NCI-H1436 (cell line): Measurements from ENCODE around the gene PDZRN3.
A peak's percentile ranks its signal among the peaks of the same experiment; 100 is the strongest.

Experiments
- DNase-seq: peaks from one replicate; lab custom pipeline; 2025; lab: John Stamatoyannopoulos, UW

PDZRN3 gene

DNA sequence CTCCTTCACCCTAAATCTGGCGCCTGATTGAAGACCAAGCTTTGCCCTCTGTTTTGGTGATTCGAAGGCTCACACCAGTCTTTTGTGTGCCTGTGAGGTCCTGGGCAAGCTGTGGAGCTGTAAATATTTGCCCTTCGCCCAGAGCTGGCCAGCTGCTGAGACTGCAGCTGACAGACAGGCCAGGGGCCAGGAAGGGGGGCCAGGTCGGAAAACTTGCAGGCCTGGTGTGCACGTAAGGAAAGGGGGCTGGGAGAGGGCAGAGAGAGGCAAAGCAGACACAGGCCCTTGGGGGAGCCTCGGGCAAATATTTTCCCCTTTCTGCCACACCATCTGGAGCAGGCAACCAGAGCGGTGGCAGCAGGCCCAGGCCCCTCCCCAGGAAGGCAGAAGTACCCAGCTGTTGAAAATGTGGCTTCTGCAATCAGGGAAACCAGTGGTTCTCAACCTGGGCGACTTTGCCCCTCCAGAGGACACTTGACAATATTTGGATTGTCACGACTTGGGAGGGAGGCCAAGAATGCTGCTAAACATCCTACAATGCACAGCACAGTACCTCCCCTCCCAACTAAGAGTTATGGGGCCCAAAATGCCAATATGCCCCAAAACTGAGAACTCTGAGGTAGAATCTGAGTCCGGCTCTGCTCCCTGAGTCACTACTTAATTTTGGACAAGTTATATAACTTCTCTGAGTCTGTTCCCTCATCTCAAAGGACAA lies 2.5 kb downstream of the PDZRN3 start:
- DNase-seq: no peak

GRCh38 chr3:73621388-73621787 lies 3.4 kb downstream of the PDZRN3 start:
- DNase-seq: no peak

DNA sequence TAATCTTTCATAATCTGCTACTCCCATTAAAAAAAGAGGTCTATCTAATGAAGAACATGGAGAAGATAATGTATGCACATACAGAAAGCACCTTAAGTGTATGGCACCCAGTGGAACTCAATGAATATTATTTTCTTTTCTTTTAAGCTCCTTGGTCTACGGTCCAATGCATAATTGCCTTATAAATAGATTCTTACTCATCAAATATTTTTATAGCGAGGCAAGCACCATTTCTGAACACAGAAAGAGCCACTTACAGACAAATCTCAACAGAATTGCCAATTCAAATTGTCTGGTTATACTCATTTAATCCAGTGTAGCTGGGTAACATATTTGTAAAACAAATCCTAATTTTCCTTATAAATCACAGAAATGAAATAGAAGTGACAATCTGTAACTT lies 6.3 kb downstream of the PDZRN3 start:
- no peak for DNase-seq

DNA sequence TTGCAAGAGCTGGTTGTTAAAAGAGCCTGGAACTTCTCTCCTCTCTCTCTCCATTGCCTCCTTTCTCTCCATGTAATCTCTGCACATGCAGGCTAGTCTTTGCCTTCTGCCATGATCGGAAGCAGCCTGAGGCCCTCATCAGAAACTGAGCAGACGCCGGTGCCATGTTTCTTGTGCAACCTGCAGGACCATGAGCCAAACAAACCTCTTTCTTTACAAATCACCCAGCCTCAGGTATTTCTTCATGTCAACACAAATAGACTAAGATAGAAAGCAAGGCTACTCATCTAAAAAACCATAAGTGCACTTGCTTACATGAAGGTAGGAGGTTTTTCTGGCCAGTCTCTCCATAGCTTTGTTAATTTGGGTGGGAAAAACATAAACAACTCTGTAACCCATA lies 8.7 kb downstream of the PDZRN3 start:
- no peak for DNase-seq

DNA sequence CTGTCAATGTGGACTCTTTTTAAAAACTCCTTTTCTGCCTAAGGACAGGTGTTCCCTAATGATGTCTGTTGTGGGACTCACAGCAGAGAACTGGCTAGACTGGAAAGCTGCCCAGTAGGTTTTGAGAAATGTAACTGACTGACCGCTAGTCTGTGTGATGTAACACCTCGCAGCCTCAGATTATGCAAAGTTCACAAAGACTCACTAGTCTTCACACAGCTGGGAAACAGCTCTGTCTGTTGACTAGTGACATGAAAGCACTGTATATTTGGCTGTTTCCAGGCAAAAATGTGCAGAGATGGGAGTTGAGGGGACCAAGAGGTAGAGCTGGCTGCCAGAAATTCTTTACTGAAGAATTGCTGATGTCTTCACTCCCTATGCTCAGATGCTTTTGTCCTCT lies 10.3 kb downstream of the PDZRN3 start:
- DNase-seq: no peak

GRCh38 chr3:73611176-73611575 lies 13.6 kb downstream of the PDZRN3 start:
- DNase-seq: no peak

DNA sequence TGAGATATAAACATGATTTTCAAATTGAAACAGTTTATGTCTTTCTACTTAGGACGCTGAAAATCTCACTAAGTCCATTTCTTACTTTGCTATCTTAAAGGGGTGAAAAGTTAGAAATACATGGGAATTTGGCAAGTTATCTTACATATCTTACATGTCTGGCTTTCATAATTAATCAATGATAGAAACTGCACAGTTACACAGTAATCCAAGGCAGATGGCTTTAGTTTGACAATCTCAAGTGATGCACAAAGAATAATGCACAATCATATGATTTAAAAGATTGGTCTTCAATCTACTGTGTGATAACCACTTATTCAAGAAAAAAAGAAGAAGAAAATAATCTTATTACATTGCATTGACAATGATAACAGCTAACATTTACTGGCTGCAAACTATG lies 14.2 kb downstream of the PDZRN3 start:
- no peak for DNase-seq

DNA sequence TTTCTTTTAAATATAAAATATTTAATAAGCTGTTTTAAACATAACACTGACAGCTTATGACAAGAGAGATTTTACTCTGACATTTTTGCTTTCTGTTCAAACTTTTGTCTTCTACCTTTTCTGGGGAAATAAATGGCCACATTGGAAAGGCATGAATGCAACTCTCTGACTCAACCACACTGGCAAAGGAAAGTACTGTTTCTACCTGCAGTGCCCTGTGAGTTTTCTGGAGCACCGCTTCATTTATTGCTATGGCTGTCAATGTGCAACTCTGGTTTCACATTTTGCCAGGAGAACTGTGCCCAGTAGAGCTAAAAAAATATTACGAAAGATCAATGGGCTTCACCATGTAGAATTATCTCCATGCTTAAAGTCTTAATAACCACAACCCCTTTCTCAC lies 15.1 kb downstream of the PDZRN3 start:
- no peak for DNase-seq

GRCh38 chr3:73609315-73609641 lies 15.5 kb downstream of the PDZRN3 start:
- no peak for DNase-seq

DNA sequence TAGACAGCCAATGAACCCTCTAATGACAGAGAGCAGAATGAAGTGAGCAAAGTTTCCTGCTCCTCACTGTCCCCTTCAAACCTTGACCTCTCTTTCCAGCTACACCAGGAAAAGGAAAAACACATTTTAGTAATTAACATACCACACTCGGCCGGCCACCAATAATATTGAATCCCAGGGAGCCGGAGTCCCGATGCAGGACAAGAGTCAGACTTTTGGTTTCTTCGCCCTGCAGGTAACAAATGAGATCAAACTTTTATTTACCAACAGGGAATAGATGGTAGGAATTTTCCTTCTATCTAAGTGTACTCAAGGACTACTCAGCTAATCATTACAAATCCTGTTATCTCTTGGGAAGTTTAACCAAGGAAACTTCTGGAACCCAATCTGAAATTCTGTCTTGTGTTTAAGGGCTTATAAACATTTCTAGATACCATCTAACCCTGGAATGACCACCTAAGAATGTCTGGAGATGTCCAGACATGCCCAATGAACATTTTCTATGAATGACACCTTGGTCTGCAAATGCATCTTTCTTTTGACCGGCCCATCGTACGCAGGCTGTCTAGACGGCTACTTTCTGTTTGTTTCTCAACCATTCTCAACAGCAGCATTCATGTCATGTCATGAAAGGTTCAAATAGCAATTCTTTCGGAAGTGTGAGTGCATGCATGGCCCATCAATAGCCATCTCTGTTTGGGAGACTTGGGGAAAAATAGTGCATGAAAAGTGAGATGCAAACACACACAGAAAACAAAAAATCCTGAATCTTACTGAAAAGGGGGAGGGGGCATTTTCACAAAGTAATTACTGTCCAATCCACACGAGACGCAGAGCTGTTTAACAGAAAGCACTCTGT lies 16.1 kb downstream of the PDZRN3 start:
- no peak for DNase-seq

DNA sequence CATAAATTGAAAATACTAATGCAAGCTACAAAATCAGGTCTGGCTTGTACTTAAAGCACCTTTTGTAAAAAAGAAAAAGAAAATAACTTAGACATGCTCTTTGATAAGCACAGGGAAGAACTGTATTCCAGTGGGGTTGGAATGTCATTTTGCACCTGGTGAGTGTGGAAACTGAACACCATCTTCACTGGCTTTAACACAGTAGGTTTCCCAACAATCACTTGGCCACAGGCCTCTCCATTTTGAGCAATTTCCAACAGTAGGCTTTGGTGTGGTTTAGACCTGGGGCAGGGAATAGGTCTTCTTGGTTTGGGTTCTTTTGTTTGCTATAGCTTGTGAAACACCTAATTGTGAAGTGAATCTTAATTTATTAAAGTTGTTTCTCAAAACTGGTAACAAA lies 18.9 kb downstream of the PDZRN3 start:
- DNase-seq: no peak

DNA sequence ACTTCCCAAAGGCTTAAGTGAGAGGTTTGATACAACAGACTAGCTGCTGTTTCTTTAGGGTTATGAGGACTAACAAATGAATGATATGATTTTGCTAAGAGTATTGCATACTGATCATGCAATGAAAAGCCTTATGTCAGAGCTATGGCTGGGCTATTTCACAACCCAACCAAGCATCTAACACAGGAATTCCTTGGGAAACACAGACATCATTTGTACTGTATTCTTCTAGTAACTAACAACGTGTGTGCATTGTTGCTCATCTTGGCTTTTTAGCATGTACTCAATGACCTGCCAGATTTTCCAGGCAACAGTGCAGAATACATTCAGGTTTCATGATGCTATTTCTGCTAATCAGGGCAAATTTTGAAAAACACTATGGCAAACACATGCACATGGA lies 19.3 kb downstream of the PDZRN3 start:
- no peak for DNase-seq

DNA sequence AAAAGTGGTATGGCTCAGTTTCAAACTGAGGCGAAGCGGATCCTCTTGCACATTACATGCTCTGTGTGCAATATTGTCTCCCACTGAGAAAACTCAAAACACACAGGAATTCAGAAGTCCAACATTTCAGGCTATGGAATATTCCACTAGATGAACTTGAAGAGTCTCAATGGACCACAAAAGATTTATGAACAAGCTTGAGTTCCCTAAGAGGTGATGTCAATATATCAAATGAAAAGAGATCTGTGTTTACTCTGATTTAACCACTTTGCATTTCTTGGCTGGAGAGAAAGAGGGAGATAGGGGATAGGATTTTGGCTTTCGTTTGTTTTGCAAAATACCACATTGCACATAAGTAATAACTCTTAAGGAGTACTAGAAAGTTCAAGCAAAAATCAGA lies 20.3 kb downstream of the PDZRN3 start:
- DNase-seq: no peak

GRCh38 chr3:73603762-73604171 lies 21.0 kb downstream of the PDZRN3 start:
- no peak for DNase-seq

- DNase-seq: no peak
Observed at GRCh38 chr3:73602170-73602569, 22.6 kb downstream of the PDZRN3 start.

DNA sequence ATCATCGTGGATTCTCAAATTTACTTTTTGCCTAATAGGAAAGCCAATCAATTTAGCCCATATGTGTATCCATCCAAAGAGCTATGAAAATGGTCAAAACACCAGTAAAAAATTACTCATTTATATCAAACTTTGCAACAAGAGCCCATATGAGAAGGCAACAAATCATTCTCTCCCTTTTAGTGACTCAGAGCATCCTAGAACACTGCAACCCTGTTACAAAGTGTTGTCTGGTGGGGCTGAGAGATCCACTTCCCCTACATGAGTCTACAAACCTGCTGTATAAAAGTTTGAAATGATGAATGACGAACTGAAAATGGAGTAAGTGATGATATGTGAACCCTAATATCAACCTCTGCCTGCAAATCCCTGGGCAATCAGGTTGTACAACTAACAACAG lies 23.3 kb downstream of the PDZRN3 start:
- no peak for DNase-seq

DNA sequence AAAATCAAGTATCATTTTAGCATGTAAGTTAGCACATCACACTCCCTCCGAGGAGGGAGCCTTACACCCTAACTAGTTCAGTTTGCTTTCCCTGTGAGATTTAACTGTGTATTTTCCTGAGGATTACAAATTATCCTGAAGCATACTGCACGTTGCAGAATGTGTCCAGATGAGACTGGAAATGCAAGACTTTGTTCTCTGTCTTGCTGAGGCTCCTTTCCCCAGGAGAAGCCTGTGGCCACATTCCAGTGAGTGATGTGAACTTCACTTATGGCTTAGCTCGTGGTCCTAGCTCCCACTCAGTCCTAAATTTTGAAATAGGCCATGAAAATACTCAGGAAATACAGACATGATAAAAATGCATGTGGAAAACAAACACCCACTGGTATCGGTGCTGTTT lies 23.7 kb downstream of the PDZRN3 start:
- no peak for DNase-seq

DNA sequence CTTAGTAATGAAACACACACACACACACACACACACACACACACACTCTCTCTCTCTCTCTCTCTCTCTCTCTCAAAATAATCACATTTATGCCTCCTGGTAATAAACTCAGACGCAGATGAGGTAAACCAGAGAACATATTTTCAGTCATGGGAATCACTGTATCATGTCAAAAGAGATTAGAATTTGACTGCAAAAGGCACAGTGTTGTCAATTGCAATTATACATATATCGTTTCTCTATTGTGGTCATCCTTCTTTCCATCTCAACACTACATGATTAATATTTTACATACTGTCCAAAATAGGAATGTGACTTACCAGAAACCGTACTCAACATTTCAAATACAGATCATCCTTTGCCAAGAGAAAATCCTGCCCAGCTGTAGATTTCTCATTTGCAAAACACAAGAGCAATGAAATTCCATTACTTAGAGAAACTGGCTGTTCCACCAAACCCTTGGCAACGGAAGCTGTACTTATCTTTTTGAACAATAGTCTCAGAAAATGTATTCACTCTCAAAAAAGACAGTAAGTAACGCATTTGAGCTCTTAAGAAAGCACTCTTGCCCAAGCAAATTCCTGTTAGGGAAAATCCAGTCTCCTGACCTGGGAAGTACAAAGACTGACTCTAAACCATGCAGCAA lies 24.3 kb downstream of the PDZRN3 start:
- no peak for DNase-seq

GRCh38 chr3:73599605-73600004 lies 25.1 kb downstream of the PDZRN3 start:
- DNase-seq: no peak

DNA sequence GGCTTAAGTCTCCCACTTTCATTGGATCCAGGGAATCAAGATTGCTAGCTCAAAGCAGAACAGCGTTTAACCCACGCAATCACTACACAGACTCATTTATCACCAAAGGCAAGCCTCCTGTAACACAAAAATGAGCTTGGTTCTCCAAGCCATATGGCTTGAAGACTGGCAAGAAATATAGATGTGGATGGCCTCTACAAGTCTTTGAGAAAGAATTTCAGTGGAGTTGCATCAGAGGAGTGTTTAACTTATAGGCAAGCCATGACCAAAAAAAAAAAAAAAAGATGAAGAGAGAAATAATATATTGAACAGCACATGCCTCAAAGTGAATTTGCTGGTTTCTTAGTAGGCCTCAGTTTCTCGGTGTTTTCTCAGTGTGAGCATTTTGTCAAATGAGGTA lies 27.3 kb downstream of the PDZRN3 start:
- no peak for DNase-seq

GRCh38 chr3:73592154-73593144 lies 32.3 kb downstream of the PDZRN3 start:
- peak; percentile 62 for DNase-seq

GRCh38 chr3:73591286-73591800 lies 33.4 kb downstream of the PDZRN3 start:
- DNase-seq: no peak
